ENCODE results near the gene PRSS2.

- TF ChIP-seq CTCF (IDR thresholded peaks at IDR 0.05; ENCODE audit: insufficient read depth, low read depth, low read length) (no peak), EZH2 (IDR thresholded peaks at IDR 0.05; ENCODE audit: insufficient read depth, low read length) (no peak)
These were observed 34.0 kb downstream of the PRSS2 start for GRCh38 chr7:142804728-142805207.

Measured in astrocyte (in vitro differentiated cells and primary cell).